KMS-11 (cell line): ENCODE data around the gene IRF6.
A peak's percentile ranks its signal among the peaks of the same experiment; 100 is the strongest.

Source experiments
- H2AFZ ChIP-seq: fragments of 200-600 bp; sonication (generic); 2 replicates; pipeline ENCODE4 v1.6.1; 2016; ENCODE audit warnings: antibody characterized with exemption, mixed run types, low read depth
- H3K27ac ChIP-seq: fragments of 200-600 bp; sonication (generic); 2 replicates; pipeline ENCODE4 v1.6.1; 2016; ENCODE audit warnings: mild to moderate bottlenecking, mixed run types
- H3K27me3 ChIP-seq: fragments of 200-600 bp; sonication (generic); 2 replicates; pipeline ENCODE4 v1.6.1; 2017; ENCODE audit warnings: mild to moderate bottlenecking, low read depth, mixed run types, moderate library complexity; ENCODE audit not compliant: insufficient read depth
- H3K36me3 ChIP-seq: fragments of 200-600 bp; sonication (generic); 2 replicates; pipeline ENCODE4 v1.6.1; 2017; ENCODE audit warnings: mild to moderate bottlenecking, mixed run types; ENCODE audit not compliant: insufficient read depth
- H3K4me1 ChIP-seq: fragments of 200-600 bp; sonication (generic); 2 replicates; pipeline ENCODE4 v1.6.1; 2016; ENCODE audit warnings: mild to moderate bottlenecking, low read depth, mixed run types; ENCODE audit not compliant: poor library complexity, severe bottlenecking
- H3K4me2 ChIP-seq: fragments of 200-600 bp; sonication (generic); 2 replicates; pipeline ENCODE4 v1.7.0; 2016; ENCODE audit warnings: mild to moderate bottlenecking, mixed run types
- H3K4me3 ChIP-seq: fragments of 200-600 bp; sonication (generic); IDR thresholded peaks from 2 replicates; pipeline ENCODE4 v1.6.1; 2017; ENCODE audit warnings: low read depth, low read length, mixed read lengths; ENCODE audit not compliant: insufficient read depth
- H3K79me2 ChIP-seq: fragments of 200-600 bp; sonication (generic); 2 replicates; pipeline ENCODE4 v1.6.1; 2016; ENCODE audit warnings: low read depth, mixed run types; ENCODE audit not compliant: insufficient read depth
- H3K9ac ChIP-seq: fragments of 200-600 bp; sonication (generic); 2 replicates; pipeline ENCODE4 v1.6.1; 2016; ENCODE audit warnings: mild to moderate bottlenecking, mixed run types
- H4K20me1 ChIP-seq: fragments of 200-600 bp; sonication (generic); 2 replicates; pipeline ENCODE4 v1.6.1; 2016; ENCODE audit warnings: mild to moderate bottlenecking, mixed run types; ENCODE audit not compliant: insufficient read depth
- TF ChIP-seq, protein P1 (sequence below): fragments of 200-600 bp; sonication (generic); conservative IDR thresholded peaks from 2 replicates; pipeline ENCODE4 v1.6.1; 2017; ENCODE audit warnings: low read depth, mild to moderate bottlenecking, antibody characterized with exemption, low read length, moderate library complexity, mixed read lengths

IRF6 gene

GRCh38 chr1:209807509-209807908, 1.6 kb upstream of the IRF6 start:
- Histone ChIP-seq H3K36me3 (no peaks in the 10 kb centered on the region), H2AFZ (no peak overlapping the region), H3K9ac (no peak overlapping the region), H3K79me2 (no peaks in the 10 kb centered on the region), H3K4me2 (no peak overlapping the region), H3K27ac (no peak overlapping the region), H3K4me3 (no peak overlapping the region), H4K20me1 (no peaks in the 10 kb centered on the region), H3K27me3 (no peaks in the 10 kb centered on the region), H3K4me1 (peaks cover 5% of the 10 kb centered on the region)
- TF ChIP-seq, protein P1, sequence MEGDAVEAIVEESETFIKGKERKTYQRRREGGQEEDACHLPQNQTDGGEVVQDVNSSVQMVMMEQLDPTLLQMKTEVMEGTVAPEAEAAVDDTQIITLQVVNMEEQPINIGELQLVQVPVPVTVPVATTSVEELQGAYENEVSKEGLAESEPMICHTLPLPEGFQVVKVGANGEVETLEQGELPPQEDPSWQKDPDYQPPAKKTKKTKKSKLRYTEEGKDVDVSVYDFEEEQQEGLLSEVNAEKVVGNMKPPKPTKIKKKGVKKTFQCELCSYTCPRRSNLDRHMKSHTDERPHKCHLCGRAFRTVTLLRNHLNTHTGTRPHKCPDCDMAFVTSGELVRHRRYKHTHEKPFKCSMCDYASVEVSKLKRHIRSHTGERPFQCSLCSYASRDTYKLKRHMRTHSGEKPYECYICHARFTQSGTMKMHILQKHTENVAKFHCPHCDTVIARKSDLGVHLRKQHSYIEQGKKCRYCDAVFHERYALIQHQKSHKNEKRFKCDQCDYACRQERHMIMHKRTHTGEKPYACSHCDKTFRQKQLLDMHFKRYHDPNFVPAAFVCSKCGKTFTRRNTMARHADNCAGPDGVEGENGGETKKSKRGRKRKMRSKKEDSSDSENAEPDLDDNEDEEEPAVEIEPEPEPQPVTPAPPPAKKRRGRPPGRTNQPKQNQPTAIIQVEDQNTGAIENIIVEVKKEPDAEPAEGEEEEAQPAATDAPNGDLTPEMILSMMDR = no peak

DNA sequence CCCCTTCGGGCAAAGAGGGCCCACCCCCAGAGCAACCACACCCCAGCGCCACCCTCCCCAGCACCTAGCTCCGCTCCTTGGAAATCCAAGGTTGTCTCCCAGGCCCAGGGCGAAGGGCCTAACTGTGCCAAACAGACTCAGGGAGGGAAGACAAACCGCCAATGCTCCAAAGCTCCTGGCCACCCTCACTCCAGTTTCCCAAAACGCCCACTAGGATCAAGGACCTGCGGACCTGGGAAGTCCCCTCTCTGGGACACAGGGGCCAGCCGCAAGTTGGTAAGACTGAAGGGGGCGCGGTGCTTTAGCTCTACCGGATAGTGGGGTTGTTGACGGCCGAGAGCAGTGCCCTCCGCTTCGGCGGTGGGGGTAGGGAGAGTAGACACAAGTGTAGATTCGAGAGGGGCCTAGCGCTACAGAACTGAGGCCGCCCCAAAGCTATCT, 581 bp downstream of the IRF6 start:
- Histone ChIP-seq H3K4me2 (no peak overlapping the region), H4K20me1 (no peaks in the 10 kb centered on the region), H2AFZ (0 out of 2 replicates have a peak overlapping the region, but pooled peaks have one; percentile 41), H3K27me3 (no peaks in the 10 kb centered on the region), H3K4me1 (peaks cover 5% of the 10 kb centered on the region), H3K79me2 (no peaks in the 10 kb centered on the region), H3K9ac (no peak overlapping the region), H3K36me3 (no peaks in the 10 kb centered on the region), H3K27ac (no peak overlapping the region), H3K4me3 (no peak overlapping the region)
- TF ChIP-seq, protein P1 = no peak

- Histone ChIP-seq H3K36me3 (no peaks in the 10 kb centered on the region), H3K4me1 (peaks cover 5% of the 10 kb centered on the region), H3K79me2 (no peaks in the 10 kb centered on the region), H3K4me3 (no peak overlapping the region), H4K20me1 (no peaks in the 10 kb centered on the region), H2AFZ (no peak overlapping the region), H3K4me2 (no peak overlapping the region), H3K27me3 (no peaks in the 10 kb centered on the region), H3K9ac (no peak overlapping the region), H3K27ac (no peak overlapping the region)
- TF ChIP-seq, protein P1 = no peak
These were observed 2.4 kb downstream of the IRF6 start for GRCh38 chr1:209803568-209803967.

DNA sequence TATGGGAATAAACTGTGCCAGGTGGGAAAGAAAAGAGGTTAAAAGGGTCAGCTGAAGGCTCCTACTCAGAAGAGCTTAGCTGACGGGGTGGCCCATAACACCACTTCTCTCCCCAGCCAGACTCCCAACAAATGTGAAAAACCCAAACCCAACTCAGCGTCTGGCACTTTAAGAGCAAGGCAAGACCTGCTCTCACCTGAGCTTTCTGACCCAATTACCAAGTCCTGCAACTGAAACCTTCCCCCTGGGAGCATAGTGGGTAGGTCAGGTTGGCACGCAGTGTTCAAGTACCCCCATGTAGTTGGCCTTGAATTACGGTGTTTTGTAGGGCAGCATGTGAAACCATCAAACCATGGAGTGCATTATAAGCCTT, 3.2 kb downstream of the IRF6 start:
- no peak overlapping the region for H3K27ac ChIP-seq
- no peaks in the 10 kb centered on the region for H3K36me3 ChIP-seq
- H3K9ac ChIP-seq = no peak overlapping the region
- no peaks in the 10 kb centered on the region for H3K4me1 ChIP-seq
- TF ChIP-seq, protein P1 = no peak
- H4K20me1 ChIP-seq = no peaks in the 10 kb centered on the region
- no peak overlapping the region for H3K4me3 ChIP-seq
- no peaks in the 10 kb centered on the region for H3K79me2 ChIP-seq
- H3K4me2 ChIP-seq = no peak overlapping the region
- no peaks in the 10 kb centered on the region for H3K27me3 ChIP-seq
- no peak overlapping the region for H2AFZ ChIP-seq
